NCI-H69 (cell line): ENCODE measurements around the gene ZNF236.
"Not testable (repeated sequence)": the region's sequence is repeated elsewhere in the genome, so short reads cannot be mapped to it uniquely, and the experiment has no call there.

Experiments
- DNase-seq: peaks from one replicate; lab custom pipeline; 2025; lab: John Stamatoyannopoulos, UW

The ZNF236 gene

GRCh38 chr18:76908277-76908676 is 85.9 kb downstream of the ZNF236 start:
- no peak for DNase-seq

- no peak for DNase-seq
Measured at GRCh38 chr18:76909439-76909838, 87.1 kb downstream of the ZNF236 start.

- no peak for DNase-seq
Measured at GRCh38 chr18:76911440-76911839, 89.1 kb downstream of the ZNF236 start.

- DNase-seq = peak; percentile 96
Measured at GRCh38 chr18:76913583-76913982, 91.2 kb downstream of the ZNF236 start.

- DNase-seq = no peak
Measured at GRCh38 chr18:76914314-76914713, 92.0 kb downstream of the ZNF236 start.

- DNase-seq = no peak
Measured at GRCh38 chr18:76914796-76915195, 92.4 kb downstream of the ZNF236 start.

- DNase-seq = no peak
Measured at GRCh38 chr18:76915456-76915855, 93.1 kb downstream of the ZNF236 start.

- DNase-seq = no peak
Measured at GRCh38 chr18:76920974-76921373, 98.6 kb downstream of the ZNF236 start.

GRCh38 chr18:76922107-76922506 is 99.8 kb downstream of the ZNF236 start:
- DNase-seq = peak; percentile 78

- DNase-seq = peak; percentile 73
Measured at GRCh38 chr18:76923485-76924085, 101.2 kb downstream of the ZNF236 start.

GRCh38 chr18:76925501-76925900 is 103.1 kb downstream of the ZNF236 start:
- DNase-seq = no peak

- DNase-seq = no peak
Measured at GRCh38 chr18:76927223-76927725, 104.9 kb downstream of the ZNF236 start.

- DNase-seq = no peak
Measured at GRCh38 chr18:76928179-76928868, 106.0 kb downstream of the ZNF236 start.

- DNase-seq = no peak
Measured at GRCh38 chr18:76931171-76931570, 108.8 kb downstream of the ZNF236 start.

- DNase-seq = no peak
Measured at GRCh38 chr18:76932026-76932819, 109.9 kb downstream of the ZNF236 start.

- no peak for DNase-seq
Measured at GRCh38 chr18:76935722-76936337, 113.5 kb downstream of the ZNF236 start.

GRCh38 chr18:76936877-76937276 is 114.5 kb downstream of the ZNF236 start:
- DNase-seq = no peak

- no peak for DNase-seq
Measured at GRCh38 chr18:76937597-76937996, 115.2 kb downstream of the ZNF236 start.

- no peak for DNase-seq
Measured at GRCh38 chr18:76938619-76939018, 116.3 kb downstream of the ZNF236 start.

GRCh38 chr18:76941284-76941683 is 118.9 kb downstream of the ZNF236 start:
- peak; percentile 99 for DNase-seq

- peak; percentile 42 for DNase-seq
Measured at GRCh38 chr18:76943542-76944339, 121.4 kb downstream of the ZNF236 start.

GRCh38 chr18:76944346-76944745 is 122.0 kb downstream of the ZNF236 start:
- DNase-seq = not testable (repeated sequence)
